Breast epithelium (tissue), 3 donors: Measurements from ENCODE around the gene ADAMTS2.

Experiments used
- CTCF ChIP-seq, 3 donors: fragments of 450-650 bp; IDR thresholded peaks; one replicate each; pipeline ENCODE4 v1.5.1; 2016 to 2017; ENCODE audit warnings: antibody characterized with exemption in 3 of 3, mild to moderate bottlenecking in 3 of 3, moderate library complexity in 3 of 3
- POLR2AphosphoS5 ChIP-seq, 3 donors: sonication (generic); formaldehyde crosslinking; IDR thresholded peaks; one replicate each; pipeline ENCODE4 v1.6.1; 2017; ENCODE audit warnings: antibody characterized with exemption in 3 of 3

DNA sequence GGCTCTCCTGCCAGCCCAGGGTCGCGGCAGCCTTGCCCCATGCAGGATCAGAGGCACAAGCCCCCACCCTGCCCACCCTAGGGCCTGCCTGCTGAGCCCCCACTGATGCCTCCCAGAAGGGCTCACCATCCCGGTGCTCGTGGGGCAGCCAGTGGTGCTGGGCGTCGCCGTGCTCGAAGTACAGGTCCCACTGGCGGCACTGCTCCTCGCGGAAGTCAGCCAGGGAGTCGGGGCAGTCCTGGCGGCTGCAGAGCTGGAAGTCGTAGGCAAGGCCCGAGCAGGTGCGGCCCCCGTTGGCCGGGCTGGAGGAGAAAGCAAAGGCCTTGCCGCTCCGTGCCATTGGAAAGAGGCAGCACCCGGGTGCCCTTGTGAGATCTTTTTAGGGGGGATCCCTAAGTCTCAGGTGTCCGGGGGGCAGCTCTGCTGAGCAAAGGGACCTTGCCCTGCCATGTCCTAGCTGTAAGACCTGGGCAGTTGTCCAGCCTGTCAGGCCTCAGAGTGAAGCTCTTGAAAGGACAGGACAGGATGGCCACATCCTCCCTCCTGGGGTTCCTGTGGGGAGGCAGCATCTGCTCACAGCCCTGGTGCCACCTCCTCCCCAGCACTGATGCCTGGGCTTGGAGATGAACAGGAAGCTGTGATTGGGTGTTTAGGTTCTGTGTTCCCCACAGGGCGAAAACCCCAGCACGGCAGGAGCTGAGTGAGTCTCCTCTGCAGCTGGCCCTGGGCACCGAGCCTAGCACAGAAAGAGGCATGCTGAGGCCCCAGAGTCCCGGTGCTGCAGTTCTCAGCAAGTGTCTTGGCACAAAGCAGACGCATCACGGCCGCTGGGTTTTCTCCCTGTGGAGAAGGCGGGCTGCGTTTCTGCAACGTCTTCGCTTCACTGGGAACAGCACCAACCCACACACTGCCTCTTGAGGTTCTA, 207.4 kb downstream of the ADAMTS2 start:
- TF ChIP-seq CTCF (IDR thresholded peaks at IDR 0.05) = no peak
- TF ChIP-seq POLR2AphosphoS5 (IDR thresholded peaks at IDR 0.05) = no peak
